HPDE6-E6E7 (cell line): ENCODE measurements around the gene IFNA16.
"Not testable (repeated sequence)": the region's sequence is repeated elsewhere in the genome, so short reads cannot be mapped to it uniquely, and the experiment has no call there.

ENCODE experiments used
- DNase-seq: peaks from one replicate; pipeline ENCODE4 v3.0.0; 2011; ENCODE audit warnings: missing footprints; ENCODE audit errors: extremely low spot score

Gene IFNA16

DNA sequence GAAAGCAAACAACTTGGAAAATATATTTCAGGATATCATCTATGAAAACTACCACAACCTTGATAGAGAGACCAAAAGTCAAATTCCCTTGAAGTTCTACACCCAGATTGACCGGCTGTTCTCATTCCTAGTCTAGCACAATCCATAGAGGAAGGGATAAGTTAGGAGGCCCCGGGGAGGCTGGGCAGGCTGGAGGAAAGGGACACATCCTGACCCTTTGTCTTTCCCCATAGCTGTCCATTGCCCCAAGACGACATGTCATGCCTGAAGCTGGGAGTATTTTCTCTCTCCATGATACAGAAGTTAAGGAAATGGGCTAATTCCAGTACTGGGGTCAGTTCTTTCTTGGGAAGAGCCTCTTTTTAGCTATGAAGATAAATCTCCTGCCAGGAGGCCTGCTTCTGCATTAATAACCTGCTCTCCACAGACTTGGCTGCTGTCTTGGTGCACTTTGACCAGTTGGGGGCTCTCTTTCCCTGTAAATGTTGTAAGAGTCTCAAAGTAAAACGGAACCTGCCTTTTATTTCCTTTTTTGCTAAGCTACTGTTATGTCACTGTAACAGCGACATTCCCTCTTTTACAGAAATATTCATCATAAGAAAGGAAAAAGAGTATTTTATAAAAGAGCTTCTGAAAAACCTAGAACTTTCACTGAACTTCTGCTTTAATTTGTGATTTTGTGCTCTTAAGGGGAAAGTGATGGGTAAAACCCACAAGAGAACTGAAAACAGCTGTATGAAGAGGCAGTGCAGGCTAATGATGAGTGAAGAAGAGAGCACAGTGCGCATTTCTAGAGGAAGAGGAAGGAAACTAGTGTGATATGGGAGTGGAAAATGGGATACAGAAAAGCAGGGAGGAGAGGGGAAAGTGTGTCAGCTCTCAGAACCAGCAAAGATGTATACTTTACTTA lies 22.0 kb downstream of the IFNA16 start:
- DNase-seq, result not testable (repeated sequence)

DNA sequence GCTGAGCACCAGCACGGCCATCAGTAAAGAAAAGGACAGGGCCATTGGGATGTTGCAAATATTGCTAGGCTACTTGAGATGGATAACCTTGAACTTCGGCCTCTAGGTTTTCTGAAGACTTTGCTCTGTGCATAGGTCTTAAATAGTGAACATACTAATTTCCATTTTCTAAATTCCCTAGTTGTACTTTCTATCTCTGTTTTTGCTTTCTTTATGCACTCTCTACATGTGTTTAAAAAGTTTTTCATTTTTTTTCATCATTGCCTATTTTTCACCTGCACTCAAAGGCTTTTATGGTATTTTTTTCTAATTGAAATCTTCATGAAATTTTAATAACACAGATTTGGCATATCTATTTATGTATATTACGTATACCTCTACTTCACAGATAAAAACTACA lies 29.6 kb downstream of the IFNA16 start, which contains the start of gene IFNA4:
Gene IFNA4 (minus strand): TSS at position 101 of the 400 bp plus-strand sequence. CDS start 56 bp downstream, at position 45.
- not testable (repeated sequence) for DNase-seq

DNA sequence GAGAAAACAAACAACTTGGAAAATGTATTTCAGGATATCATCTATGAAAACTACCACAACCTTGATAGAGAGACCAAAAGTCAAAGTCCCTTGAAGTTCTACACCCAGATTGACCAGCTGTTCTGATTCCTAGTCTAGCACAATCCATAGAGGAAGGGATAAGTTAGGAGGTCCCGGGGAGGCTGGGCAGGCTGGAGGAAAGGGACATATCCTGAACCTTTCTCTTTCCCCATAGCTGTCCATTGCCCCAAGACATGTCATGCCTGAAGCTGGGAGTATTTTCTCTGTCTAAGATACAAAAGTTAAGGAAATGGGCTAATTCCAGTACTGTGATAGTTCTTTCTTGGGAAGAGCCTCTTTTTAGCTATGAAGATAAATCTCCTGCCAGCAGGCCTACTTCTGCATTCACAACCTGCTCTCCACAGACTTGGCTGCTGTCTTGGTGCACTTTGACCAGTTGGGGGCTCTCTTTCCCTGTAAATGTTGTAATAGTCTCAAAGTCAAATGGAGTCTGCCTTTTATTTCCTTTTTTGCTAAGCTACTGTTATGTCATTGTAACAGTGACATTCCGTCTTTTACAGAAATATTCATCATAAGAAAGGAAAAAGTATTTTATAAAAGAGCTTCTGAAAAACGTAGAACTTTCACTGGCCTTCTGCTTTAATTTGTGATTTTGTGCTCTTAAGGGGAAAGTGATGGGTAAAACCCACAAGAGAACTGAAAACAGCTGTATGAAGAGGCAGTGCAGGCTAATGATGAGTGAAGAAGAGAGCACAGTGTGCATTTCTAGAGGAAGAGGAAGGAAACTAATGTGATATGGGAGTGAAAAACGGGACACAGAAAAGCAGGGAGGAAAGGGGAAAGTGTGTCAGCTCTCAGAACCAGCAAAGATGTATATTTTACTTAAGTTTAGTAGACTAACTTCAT lies 34.0 kb downstream of the IFNA16 start:
- not testable (repeated sequence) for DNase-seq

DNA sequence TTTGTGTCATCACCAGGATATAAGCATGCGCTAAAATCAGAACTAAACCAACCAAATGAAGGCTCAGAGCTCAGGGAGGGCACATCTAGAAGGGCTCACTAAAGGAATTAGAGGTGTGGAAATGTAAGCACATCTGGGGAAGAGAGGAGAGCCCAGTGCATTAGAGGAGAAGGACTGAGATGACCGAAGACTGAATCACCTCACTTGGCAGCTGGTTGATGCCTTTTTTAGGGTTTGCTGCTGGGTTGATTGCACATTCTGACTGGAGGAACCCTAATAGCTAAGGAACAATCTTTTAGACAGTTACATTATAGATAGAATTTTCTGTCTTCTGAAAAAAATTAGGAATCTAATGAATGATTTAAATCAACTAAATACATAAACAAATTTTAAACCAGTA lies 42.4 kb downstream of the IFNA16 start:
- DNase-seq, result peak; percentile 11

DNA sequence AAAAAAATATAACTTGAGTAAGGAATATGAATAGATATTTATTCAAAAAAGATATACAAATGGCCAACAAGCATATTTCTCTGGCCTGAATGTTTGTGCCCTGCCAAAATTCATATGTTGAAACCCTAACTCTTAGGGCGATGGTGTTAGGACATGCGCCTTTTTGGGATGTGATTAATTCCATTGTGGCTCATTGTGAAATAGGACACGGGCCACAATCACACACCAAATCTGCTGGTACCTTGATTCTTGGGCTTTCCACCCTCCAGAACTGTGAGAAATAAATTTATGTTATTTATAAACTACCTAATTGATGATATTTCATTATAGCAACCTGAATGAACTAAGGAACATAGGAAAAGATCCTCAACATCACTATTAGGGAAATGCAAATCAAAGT lies 45.0 kb downstream of the IFNA16 start:
- DNase-seq, result no peak

DNA sequence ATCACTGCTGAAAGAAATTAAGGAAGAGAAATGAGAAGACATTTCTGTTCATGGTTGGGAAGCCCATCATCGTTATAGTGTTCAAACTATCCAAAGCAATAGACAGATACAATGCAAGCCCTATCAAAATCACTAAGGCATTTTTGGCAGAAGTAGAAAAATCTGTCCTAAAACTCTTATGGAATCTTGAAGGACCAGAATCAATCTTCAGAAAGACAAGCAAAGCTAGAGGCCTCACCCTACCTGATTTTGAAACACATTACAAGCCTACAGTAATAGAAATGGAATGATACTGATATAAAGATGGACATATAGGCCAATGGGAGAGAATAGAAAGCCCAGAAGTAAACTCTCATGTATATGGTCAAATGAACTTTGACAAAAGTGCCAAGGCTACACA lies 45.8 kb downstream of the IFNA16 start:
- no peak for DNase-seq

DNA sequence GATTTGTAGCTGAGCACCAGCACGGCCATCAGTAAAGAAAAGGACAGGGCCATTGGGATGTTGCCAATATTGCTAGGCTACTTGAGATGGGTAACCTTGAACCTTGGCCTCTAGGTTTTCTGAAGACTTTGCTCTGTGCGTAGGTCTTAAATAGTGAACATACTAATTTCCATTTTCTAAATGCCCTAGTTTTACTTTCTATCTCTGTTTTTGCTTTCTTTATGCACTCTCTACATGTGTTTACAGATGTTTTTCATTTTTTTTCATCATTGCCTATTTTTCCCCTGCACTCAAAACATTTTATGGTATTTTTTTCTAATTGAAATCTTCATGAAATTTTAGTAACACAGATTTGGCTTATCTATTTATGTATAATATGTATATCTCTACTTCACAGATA lies 50.6 kb downstream of the IFNA16 start, which contains the start of gene IFNA21:
Gene IFNA21 (minus strand): TSS at position 101 of the 400 bp plus-strand sequence. CDS start 48 bp downstream, at position 53.
- DNase-seq, result not testable (repeated sequence)
